Upper lobe of left lung (tissue), 4 donors: Measurements from ENCODE around the gene BMPR1B.

Experiments
- EP300 ChIP-seq, 4 donors: sonication (generic); formaldehyde crosslinking; IDR thresholded peaks; one replicate each; pipeline ENCODE4 v1.5.1; 2017; ENCODE audit warnings: antibody characterized with exemption in 4 of 4, control low read depth in 2 of 4
- POLR2A ChIP-seq, 4 donors: fragments of 450-650 bp; IDR thresholded peaks; one replicate each; pipeline ENCODE4 v1.5.1; 2016 to 2017; ENCODE audit warnings: antibody characterized with exemption in 4 of 4, mild to moderate bottlenecking in 2 of 4
- POLR2AphosphoS5 ChIP-seq, 2 donors: sonication (generic); formaldehyde crosslinking; IDR thresholded peaks; one replicate each; pipeline ENCODE4 v1.5.1; 2017; ENCODE audit warnings: antibody characterized with exemption in 2 of 2
- TF ChIP-seq, protein P1 (sequence below), 6 experiments: fragments of 450-650 bp in 4 of 6; fragments of 200-600 bp in 2 of 6; sonication (generic) in 2 of 6; IDR thresholded peaks; one replicate each; pipeline ENCODE4 v1.5.1; 2016 to 2019; ENCODE audit warnings: antibody characterized with exemption in 6 of 6

DNA sequence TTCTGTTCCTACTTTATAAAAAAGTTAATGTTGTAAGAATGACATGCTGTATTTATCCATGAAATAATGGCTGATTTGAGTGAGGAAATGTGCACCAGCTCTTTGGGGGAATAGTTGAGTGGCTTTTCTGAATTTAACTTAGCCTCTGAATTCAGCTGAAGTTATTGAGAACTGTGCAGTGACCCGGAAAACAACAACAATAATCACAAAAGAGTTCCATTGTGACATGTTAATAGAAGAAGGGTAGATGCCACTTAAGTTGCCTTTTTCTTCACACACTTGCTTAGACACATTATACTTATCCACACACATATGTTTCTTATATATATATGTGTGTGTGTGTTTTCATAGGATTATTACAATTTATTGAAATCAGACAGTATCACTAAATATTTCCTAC, 301.2 kb downstream of the BMPR1B start:
- TF ChIP-seq POLR2AphosphoS5 (IDR thresholded peaks at IDR 0.05) (no peak), POLR2A (IDR thresholded peaks at IDR 0.05) (no peak), EP300 (IDR thresholded peaks at IDR 0.05) (no peak)
- TF ChIP-seq, protein P1, sequence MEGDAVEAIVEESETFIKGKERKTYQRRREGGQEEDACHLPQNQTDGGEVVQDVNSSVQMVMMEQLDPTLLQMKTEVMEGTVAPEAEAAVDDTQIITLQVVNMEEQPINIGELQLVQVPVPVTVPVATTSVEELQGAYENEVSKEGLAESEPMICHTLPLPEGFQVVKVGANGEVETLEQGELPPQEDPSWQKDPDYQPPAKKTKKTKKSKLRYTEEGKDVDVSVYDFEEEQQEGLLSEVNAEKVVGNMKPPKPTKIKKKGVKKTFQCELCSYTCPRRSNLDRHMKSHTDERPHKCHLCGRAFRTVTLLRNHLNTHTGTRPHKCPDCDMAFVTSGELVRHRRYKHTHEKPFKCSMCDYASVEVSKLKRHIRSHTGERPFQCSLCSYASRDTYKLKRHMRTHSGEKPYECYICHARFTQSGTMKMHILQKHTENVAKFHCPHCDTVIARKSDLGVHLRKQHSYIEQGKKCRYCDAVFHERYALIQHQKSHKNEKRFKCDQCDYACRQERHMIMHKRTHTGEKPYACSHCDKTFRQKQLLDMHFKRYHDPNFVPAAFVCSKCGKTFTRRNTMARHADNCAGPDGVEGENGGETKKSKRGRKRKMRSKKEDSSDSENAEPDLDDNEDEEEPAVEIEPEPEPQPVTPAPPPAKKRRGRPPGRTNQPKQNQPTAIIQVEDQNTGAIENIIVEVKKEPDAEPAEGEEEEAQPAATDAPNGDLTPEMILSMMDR (IDR thresholded peaks at IDR 0.05), result no peak
